ENCODE measurements around the gene LTN1.

The LTN1 gene

DNA sequence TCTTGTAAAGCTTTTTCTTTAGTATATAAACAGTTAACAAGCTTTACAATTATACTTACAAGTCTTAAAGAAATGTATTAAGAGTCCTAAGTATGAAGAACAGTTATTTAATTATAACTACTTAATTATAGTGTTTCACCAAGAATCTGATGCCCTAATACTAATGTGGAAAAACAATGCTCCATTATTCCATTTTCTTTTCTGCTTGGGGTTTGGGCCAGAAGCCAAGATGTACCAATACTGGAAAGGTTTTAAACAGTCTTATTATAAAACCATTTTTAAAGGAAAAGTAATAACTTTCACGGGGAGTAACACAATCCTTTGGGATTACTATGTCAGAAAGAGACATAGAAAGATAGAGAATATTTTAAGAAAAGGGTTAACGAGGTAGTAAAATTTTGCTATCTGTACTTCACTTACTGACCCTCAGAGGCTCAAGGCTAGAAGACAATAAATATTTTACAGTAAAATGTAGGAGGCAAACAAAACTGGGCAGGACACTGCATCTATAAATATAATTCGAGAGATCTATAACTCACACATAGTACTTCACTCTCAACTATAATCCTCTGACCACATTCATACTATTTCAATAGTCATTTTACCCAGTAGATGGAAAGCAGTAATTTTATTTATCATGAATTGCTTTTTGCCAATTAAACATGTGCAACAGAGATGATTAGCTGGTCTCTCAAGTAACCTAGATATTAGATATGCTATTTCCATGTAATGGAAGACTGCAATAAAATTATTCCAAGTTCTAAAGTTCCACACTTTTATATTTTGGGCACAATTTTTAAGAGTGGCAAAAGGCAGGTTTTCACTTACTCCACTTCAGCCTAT is 63.9 kb downstream of the LTN1 start:
- no peak for DNase-seq

DNA sequence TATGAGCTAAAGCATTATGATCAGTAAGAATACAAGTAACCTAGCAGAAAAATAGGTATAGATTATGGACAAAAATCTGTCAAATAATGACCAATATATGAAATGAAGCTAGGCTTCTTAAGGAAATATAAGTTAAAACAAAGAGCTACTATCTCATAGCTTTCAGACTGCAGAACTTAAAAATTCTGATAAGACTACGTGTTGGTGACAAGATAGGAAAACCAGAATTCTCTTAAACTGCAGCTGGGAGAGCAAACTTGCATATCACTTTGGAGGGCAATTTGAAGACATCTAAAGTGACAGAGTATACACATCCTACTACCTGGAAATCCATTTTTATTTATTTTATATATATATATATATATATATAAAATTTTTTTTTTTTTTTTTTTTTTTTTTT is 65.5 kb downstream of the LTN1 start:
- DNase-seq: no peak

DNA sequence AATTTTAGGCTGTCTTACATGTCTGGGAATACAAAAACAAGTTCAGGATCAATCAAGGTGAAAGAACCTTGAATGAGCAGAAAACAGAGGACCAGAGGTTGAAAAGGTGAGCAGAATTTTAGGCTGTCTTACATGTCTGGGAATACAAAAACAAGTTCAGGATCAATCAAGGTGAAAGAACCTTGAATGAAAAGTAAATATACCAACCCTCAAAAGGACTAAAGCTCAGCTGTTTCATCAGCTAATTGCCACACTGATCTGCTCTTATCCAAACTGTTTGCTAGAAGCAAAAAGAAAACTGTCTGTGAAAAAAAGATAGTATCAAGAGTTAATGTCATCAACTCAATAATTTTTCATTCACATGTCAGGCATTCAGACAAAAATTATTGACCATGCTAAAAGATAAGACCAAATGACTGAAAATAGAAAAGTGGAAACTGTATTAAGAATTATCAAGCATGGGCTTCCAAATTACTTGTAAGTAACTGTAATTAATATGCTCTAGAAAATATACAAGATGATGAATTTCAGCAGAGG is 69.2 kb downstream of the LTN1 start:
- no peak for DNase-seq

DNA sequence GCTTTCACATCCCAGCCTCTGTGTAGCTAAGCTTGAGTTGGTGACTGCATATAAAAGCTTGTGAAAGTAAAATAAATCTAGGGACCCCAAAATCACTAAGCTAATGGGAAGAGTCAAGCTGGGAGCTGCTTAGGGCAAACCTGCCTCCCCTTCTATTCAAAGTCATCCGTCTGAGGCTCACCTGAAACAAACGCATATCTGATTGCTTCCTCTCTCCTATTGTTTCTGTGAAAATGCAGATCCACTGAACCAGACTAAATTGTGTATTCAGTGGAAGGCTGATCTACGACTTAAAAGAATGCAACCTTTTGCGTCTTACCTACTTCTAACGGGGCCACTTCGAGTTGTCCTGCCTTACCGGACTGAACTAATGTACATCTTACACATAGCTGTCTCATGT is 70.3 kb downstream of the LTN1 start:
- no peak for DNase-seq

DNA sequence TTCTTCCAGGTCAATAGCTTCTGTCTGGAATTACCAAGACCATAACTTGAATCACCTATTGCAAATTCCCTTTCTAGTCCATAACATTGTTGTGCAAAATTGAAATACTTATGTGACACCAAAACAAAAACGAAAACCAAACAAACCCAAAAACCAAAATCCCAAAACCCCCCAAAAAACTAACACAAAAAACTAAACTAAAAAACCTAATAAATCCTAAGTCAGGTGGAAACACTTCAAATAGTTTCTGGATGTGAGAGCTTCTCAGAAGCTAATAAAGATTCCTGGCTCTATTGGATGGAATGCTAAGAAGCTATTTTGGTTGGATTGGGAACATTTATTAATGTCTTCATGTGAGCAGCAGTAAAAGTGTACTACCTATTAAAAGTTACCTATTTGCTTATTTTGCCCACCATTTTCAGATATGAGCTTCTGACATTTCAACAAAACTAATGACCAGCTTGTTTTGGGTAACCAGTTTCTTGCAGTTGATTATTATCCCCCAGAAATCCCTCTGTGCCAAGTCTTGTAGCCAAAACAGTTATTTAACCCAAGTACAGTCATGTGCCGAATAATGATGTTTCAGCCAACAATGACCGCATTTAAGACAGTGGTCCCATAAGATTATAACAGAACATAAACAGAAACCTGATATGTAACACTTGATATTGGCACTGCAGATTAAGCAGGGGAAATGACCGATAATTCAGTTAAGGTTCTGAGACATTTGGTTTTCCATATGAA is 76.4 kb downstream of the LTN1 start:
- no peak for DNase-seq

DNA sequence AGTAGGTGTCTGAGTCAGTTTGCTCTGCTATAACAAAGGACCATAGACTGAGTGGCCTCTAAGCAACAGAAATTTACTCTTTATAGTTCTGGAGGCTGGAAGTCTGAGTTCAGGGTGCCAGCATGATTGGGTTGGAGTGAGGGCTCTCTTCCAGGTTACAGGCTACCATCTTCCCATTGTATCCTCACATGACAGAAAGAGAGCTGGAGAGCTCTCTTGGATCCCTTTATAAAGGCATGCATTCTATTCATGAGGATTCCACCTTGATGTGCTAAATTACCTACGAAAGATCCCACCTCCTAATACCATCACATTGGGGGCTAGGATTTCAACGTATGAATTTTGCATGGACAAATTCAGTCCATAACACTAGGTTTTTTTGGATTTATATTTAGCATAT is 79.6 kb downstream of the LTN1 start:
- no peak for DNase-seq

DNA sequence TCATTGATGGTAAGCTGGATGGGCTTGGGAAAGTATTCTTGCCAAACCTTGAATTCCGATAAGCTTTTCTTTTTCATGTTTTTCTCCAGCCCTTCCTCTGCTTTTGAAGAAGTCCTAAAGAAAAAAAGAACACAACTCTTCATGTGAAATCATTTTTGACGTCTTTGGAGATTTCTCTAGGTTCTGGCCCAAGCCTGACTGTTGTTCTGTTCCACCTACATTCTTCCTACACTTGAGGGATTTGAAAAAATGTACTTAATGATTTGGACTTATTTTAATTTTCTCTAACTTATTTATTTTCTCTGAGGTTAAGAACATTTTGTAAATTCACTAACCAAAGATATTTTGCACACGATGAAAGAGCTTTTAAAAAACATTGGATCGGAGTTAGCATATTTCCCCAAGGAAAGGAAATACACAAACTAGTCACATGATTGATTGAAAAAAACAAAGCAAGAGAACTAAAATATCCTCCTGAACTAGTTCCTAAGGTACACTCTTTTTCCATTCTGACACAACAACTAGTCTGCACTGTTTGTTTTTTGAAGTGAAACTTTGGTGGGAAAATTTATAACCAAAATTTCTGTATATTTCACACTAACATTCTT is 82.3 kb downstream of the LTN1 start:
- no peak for DNase-seq

DNA sequence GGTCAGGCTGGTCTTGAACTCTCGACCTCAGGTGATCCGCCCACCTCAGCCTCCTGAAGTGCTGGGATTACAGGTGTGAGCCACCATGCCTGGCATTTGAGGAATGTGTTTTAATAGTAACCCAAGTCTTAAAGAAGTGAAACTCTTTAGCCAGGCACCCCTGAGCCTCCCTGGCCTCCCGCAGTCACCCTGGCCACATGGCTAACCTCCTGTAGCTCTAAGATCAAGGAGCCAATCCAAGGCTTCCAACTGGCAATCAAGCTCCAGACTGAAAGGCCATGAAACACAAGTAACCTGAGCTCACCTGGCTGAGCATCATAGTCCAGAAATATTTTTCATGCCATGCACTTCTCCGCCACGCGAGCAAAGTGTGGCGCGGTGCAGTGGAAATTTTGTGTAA is 84.3 kb downstream of the LTN1 start:
- DNase-seq: no peak

DNA sequence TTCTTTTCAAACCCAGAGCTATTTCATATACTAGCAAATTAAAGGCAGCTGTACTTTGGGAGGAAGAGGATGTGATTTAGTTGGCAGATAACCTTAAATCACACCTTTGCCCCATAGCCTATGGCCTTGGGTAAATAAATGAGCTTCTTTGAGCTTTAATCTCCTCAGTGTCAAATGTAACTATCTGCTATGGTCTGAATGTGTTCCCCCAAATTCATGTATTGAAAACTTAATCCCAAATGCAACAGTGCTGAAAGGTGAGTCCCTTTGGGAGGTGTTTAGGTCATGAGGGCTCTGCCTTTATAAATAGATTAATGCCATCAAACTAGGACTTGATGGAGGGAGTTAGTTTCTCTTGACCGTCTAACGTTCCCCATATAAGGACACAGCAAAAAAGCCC is 85.8 kb downstream of the LTN1 start:
- no peak for DNase-seq

DNA sequence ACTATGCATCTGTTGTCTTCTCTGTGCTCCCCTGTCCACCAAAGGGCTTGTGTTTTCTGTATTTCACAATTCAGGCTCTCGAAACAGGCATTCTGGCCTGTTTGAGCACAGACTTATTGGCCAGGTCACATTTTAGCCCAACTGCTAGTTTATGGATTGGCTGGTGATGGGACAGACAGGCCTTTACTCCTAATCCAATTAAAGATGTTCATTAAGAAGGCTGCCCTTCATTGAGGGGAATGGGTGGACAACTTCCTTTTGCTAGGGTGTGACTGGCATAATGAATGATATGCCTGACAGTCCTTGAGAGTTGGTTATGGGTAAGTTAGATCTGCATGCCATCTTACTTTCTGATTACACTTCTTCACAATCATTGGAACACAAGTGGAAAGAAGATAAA is 86.4 kb downstream of the LTN1 start:
- no peak for DNase-seq

DNA sequence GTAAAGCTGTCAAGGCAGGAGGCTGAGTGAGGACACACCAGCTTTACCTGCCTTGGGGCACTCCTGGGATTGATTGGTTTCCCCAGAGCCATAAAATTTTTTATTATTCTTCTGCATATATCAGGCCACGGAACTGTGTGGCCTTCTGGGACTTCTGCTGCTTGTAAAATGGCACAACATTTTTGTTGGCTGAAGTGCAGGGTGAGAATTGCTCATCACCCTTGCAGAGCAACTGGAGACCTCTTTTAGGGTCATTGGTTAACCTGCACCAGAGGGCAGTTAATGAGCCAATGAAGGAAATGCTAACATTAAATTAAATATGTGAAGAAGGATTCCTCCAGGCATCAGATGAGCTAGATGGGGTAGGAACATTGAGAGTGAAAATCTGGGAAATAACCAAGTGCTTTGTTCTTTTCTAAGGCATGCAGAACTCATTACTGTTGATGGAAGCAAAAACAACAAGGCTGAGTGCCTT is 87.7 kb downstream of the LTN1 start:
- no peak for DNase-seq

DNA sequence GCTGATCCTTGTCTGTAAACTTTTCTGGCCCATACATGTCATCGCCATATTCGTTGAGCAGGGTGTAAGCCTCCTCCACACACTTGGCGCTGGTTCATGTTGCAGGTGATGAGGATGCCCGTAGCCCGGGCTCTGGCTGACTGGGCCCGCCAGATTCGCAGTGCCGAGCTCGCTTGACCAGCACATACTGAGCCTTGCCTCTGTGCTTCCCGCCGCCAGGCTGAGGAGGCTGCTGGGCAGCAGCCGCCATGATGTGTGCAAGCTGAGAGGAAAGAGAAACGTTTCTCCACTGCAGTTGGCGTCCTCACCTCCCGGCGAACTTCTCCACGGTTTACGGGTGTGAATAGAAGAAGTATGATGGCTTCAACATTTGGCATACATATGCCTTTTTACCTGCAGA is 89.2 kb downstream of the LTN1 start:
- DNase-seq: no peak

DNA sequence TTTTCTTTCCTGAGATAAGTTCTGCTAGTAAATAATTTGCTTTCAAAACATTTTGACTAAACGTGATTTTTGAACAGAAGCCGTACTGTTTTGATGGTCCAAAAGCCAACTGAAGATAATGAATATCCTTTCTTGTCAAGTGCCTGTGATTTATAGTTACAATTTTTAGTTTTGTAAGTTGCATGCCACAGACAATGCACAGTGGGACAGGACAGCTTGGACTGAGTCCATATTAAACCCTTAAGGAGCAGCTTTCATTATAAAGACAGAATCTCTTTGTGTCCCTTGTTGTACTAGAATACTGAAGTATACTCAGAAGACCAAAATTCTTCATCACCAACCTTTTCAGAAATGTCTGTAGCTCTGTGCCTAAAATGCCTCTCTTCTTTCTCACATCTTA is 92.2 kb downstream of the LTN1 start:
- no peak for DNase-seq

DNA sequence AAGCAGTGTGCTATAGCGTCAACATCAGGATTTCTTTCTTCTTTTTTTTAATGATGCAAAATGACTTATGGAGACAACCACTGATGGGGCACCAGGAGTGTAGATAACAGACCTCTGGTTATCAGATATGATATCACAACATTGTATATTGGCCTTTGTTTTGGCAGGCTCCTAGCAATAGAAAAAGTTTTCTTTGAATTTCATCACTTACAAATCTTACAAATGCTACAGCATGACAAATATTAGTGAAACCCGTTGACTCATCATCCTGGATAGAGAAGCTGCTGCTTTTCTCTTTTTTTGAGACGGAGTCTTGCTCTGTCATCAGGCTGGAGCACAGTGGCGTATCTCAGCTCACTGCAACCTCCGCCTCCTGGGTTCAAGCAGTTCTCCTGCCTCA is 92.9 kb downstream of the LTN1 start:
- DNase-seq: no peak

DNA sequence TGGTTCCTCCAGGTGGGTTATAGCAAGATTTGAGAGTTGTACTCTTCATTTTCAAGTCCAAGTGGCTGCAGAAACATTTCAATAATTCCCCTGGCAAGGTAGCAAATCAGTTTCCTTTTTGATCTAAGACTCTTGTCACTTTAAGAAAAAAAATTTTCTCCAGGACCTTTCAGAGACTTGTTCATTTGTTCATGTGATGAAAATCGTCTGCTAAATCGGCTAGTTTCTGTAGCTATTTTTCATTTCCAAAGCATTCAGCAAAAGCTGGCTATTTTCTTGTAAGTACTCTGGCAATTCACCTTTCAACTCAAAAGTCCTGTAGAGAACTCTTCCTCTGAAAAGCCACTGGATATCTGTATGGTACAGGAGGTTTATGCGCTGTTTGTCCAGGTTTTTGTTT is 93.5 kb downstream of the LTN1 start:
- DNase-seq: no peak

DNA sequence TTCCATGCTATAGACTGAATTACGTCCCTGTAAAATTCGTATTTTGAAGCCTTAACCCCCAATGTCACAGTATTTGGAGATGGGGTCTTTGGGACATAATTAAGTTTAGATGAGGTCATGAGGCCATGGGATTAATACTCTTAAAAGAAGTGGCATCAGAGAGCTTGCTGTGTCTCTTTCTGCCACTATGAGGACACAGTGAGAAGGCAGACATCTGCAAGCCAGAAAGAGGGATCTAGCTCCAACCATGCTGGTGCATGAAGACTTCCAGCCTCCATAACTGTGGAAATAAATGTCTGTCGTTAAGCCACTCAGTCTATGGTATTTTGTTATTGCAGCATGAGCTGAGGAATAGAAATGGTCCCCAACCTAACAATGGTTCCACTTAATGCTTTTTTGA is 99.0 kb downstream of the LTN1 start:
- no peak for DNase-seq

DNA sequence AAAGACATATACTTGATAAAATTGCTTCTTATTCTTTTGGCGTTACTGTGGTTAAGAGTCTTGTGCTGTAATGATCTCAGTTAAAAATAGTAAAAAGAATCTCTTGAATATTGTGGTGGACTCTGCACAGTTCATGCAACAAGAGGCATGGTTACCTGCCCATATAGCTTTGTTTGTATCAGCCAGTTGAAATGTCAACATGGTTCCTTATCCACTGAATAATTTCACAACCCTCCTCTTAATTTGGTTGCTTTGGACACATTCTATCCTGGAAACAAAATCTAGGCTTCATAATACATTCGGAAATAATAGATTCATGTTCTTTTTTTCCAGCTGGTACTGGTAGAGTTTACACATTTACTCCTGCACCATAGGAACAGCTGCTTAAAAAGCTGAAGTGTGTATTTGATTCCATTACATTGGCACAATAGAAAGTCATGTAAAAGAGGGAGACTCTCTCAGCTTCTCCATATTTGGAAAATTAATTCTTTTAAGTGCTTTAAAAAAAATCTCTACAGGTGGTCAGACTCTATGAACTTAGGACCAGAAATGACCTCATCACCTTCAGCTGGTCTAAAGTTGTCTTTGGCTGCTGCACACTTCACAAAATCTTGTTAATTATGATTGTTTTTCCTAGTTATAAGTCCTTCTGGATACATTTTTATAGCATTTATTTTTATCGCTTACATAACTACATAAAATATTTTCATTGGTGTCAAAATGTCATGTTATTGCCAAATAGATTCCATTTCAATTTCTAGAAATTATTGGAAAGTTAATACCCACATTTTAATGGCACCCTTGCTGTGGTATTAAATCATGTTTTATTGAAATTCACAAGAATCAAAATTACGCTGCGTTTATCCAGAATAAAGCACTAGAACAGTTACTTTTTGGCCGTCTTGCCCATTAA is 100.2 kb downstream of the LTN1 start:
- no peak for DNase-seq

DNA sequence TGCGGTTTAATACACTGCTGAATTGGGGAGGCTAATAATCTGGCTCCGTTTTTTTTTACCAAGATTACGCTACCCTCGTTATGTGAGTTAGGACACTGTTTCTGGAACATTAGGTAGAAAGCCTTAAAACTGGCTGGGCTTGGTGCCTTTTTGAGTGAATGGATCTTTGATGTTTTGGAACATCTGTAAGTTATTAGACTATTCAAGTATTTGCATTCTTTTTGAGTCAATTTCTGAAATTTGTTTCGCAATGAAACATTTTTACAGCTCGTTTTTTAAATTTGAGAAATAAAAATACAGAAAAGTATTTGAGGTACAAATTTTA is 106.9 kb downstream of the LTN1 start:
- DNase-seq: no peak

DNA sequence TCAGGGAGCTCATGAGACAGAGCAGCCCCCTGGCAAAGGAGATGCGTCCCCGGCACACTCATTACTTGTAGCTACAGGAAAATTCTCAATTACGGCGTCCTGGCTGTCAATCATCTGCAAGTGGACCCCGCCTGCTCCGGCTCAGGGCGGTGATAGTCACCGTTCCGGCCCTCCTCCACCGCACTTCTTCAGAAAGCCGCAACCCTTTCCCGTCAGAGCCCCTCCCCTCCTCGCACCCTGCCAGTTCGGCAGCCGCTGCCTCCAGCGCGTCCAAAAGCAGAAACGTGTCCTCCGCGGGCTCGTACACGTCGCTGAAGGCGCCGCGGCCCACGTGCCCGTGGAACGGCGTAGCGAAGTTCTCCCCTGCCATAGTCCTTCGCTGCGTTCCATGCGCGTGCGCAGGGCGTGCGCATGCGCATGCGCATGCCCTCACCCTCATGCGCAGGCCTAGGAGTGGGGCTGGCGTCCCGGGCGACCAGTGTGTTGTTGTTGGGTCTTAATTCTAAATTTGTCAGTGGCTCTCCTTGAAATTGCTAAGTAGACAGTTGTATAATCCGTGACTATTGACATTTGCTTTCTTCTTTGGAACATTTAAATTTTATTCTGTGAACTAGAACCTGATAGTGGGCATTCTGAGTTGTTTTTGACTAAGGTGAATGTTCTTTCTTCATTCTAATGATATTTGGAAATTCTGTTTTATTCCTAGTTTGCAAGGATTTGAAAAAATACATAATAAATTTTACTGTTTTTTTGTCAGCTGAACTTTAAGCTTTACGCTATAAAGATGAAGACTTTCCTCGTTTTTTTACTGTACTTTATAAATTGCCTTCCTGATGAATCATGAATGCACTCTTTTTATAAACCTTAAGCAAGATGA is 107.5 kb downstream of the LTN1 start:
- DNase-seq: peak; percentile 78 to 98 (median 84)

DNA sequence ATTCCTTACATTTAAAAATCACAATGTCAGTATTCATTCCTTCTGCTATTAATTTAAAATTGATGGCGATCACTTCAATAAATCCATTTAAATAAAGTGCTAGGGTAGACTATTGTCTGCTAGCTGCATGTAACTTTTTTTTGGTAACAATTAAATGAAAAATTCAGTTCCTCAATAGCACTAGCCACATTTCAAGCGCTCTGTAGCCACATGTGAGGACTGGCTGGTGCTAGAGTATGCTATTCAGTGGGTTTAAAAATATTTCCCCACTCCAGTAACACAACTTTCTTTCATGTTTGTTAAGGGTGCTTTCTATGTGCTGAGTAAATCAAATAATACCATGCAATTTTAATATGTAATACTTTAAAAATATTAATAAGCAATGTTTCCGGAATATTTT is 108.2 kb downstream of the LTN1 start:
- no peak for DNase-seq

DNA sequence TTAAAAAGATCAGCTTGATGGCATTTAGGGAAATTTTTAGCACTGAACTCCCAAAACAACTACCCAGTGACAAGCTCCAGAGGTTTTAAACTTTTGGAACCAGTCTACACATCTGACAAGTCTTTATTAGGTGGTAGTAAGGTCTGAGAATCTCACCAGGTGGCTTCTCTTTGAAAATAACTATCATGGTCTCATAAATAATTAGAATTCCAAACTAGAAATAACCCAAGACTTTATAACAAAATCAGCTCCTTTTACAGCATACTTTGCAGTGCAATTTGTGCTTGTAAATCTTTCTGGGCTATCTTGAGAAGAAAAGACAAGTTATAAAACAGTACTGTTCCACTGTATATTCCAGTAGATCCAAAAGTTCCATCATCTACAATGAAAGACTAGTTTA is 108.7 kb downstream of the LTN1 start:
- no peak for DNase-seq

DNA sequence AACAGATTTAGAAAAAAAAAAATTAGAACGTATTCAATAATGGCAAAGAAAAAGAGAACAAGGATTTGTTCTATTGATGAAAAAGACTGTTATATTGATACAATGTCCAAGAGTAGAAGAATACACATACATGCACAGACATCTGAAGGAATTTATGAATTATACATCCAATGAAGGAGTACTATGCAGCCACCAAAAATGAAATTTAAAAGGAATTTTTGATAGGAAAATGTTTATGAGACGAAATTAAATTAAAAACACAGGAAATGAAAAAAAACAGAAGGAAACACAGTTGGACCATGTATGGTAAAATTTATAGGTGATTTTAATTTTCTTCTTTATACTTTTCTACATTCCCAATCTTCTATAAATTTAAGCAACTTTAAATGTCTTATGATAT is 110.3 kb downstream of the LTN1 start:
- no peak for DNase-seq
